H1 (cell line): ENCODE measurements around the gene LTBP1. TPM values are rescaled to one million over a fixed set of nuclear protein-coding genes. Genes with fewer than 3 reads are reported as not detected.

Experiments
- CTCF ChIA-PET: fragments of 300-600 bp; sonication (Branson Sonifier 250); formaldehyde crosslinking; loops from one replicate; lab custom pipeline; 2021; ENCODE audit not compliant: partially characterized antibody; lab: Charles Lee
- POLR2A ChIA-PET: fragments of 300-600 bp; sonication (Branson Sonifier 250); formaldehyde crosslinking; loops from one replicate; lab custom pipeline; 2021; ENCODE audit warnings: inconsistent platforms; ENCODE audit not compliant: partially characterized antibody; lab: Charles Lee
- DNase-seq, 2 experiments: peaks; one replicate each; pipeline versions ENCODE4 v3.0.0 to v3.0.0-alpha.2; 2010 to 2022; ENCODE audit warnings: low spot score in 2 of 2, low read depth in 1 of 2, mixed read lengths in 1 of 2
- FAIRE-seq: peaks from 2 replicates; lab custom pipeline; 2011; peaks lifted over from hg19 to GRCh38; lab: Jason Lieb, UNC
- H2AFZ ChIP-seq: 2 replicates; pipeline ENCODE4 v1.8.1; 2012; ENCODE audit warnings: low read length, inconsistent platforms
- H2AK5ac ChIP-seq: 2 replicates; pipeline ENCODE4 v1.6.1; 2013; ENCODE audit warnings: low read depth, low read length
- H2BK120ac ChIP-seq: replicated peaks from 2 replicates; pipeline ENCODE3; 2013; ENCODE audit warnings: low read depth, low read length, inconsistent platforms
- H2BK12ac ChIP-seq: 2 replicates; pipeline ENCODE4 v1.6.1; 2013; ENCODE audit warnings: low read depth, low read length
- H2BK15ac ChIP-seq: 2 replicates; pipeline ENCODE4 v1.6.1; 2013; ENCODE audit warnings: low read length
- H2BK20ac ChIP-seq: 2 replicates; pipeline ENCODE4 v1.6.1; 2013; ENCODE audit warnings: low read length
- H2BK5ac ChIP-seq: 2 replicates; pipeline ENCODE4 v1.6.1; 2013; ENCODE audit warnings: low read depth, low read length
- H3K14ac ChIP-seq: 2 replicates; pipeline ENCODE4 v1.6.1; 2013; ENCODE audit warnings: inconsistent platforms; ENCODE audit not compliant: insufficient read length
- H3K18ac ChIP-seq: 2 replicates; pipeline ENCODE4 v1.6.1; 2013; ENCODE audit warnings: low read length; ENCODE audit errors: extremely low read depth
- H3K23ac ChIP-seq: 2 replicates; pipeline ENCODE4 v1.6.1; 2013; ENCODE audit warnings: inconsistent platforms; ENCODE audit not compliant: insufficient read length
- H3K23me2 ChIP-seq: 2 replicates; pipeline ENCODE4 v1.6.1; 2013; ENCODE audit warnings: low read depth, low read length
- H3K27ac ChIP-seq: 2 replicates; pipeline ENCODE4 v1.6.1; 2011; ENCODE audit warnings: low read depth, low read length, inconsistent platforms
- H3K27me3 ChIP-seq, 4 experiments: replicated peaks in 1 of 4; 1 replicate in 1 of 4; 2 replicates in 3 of 4; pipeline versions ENCODE4 v1.6.1 to v1.8.1; 2011 to 2013; ENCODE audit warnings: low read length in 3 of 4, mild to moderate bottlenecking in 3 of 4, inconsistent platforms in 2 of 4, mixed read lengths in 2 of 4, moderate library complexity in 1 of 4; ENCODE audit not compliant: control insufficient read depth in 3 of 4, insufficient read depth in 3 of 4; ENCODE audit errors: extremely low read depth in 1 of 4
- H3K36me3 ChIP-seq, 4 experiments: 2 replicates each; pipeline versions ENCODE4 v1.6.1 to v1.8.1; 2011 to 2013; ENCODE audit warnings: mild to moderate bottlenecking in 4 of 4, low read length in 3 of 4, moderate library complexity in 2 of 4, control low read depth in 1 of 4, inconsistent platforms in 1 of 4; ENCODE audit not compliant: insufficient read depth in 4 of 4, control insufficient read depth in 2 of 4
- H3K4ac ChIP-seq: replicated peaks from 2 replicates; pipeline ENCODE3; 2013; ENCODE audit warnings: low read length, low read depth, mixed read lengths, inconsistent platforms; ENCODE audit not compliant: insufficient read length
- H3K4me1 ChIP-seq, 4 experiments: replicated peaks in 1 of 4; 1 replicate in 1 of 4; 2 replicates in 3 of 4; pipeline versions ENCODE4 v1.6.1 to v1.8.1; 2011 to 2013; ENCODE audit warnings: low read length in 3 of 4, inconsistent platforms in 2 of 4, mixed read lengths in 1 of 4; ENCODE audit not compliant: insufficient read depth in 4 of 4, control insufficient read depth in 3 of 4
- H3K4me2 ChIP-seq, 2 experiments: 2 replicates each; pipeline versions ENCODE4 v1.6.1 to v1.8.1; 2011 to 2013; ENCODE audit warnings: low read depth in 2 of 2, low read length in 2 of 2, control low read depth in 1 of 2, inconsistent platforms in 1 of 2, mild to moderate bottlenecking in 1 of 2; ENCODE audit not compliant: insufficient read depth in 1 of 2
- H3K4me3 ChIP-seq, 4 experiments: fragments of 200-600, 300-600 bp in 1 of 4; sonication (generic), shearing (Covaris generic), sonication (Bioruptor Twin) in 1 of 4; 2 replicates each; pipeline versions ENCODE4 v1.5.1 to v1.8.1; 2011 to 2016; ENCODE audit warnings: low read length in 4 of 4, low read depth in 3 of 4, control low read depth in 2 of 4, inconsistent platforms in 2 of 4, mild to moderate bottlenecking in 2 of 4, mixed read lengths in 1 of 4, moderate library complexity in 1 of 4; ENCODE audit not compliant: insufficient read depth in 2 of 4; ENCODE audit errors: extremely low read depth in 1 of 4
- H3K56ac ChIP-seq: replicated peaks from 2 replicates; pipeline ENCODE3; 2013; ENCODE audit warnings: low read depth, mild to moderate bottlenecking, mixed read lengths, low read length, inconsistent platforms; ENCODE audit not compliant: insufficient read length
- H3K79me1 ChIP-seq: 2 replicates; pipeline ENCODE4 v1.6.1; 2013; ENCODE audit warnings: low read depth, low read length, control low read depth
- H3K79me2 ChIP-seq, 2 experiments: 2 replicates each; pipeline versions ENCODE4 v1.6.1 to v1.8.1; 2012 to 2013; ENCODE audit warnings: low read length in 2 of 2, mild to moderate bottlenecking in 2 of 2, inconsistent platforms in 1 of 2; ENCODE audit not compliant: insufficient read depth in 2 of 2, control insufficient read depth in 1 of 2
- H3K9ac ChIP-seq, 4 experiments: replicated peaks in 1 of 4; 1 replicate in 1 of 4; 2 replicates in 3 of 4; pipeline versions ENCODE4 v1.6.1 to v1.8.1; 2011 to 2013; ENCODE audit warnings: low read depth in 3 of 4, low read length in 3 of 4, control low read depth in 2 of 4, mild to moderate bottlenecking in 2 of 4, moderate library complexity in 2 of 4, inconsistent platforms in 1 of 4; ENCODE audit errors: extremely low read depth in 1 of 4
- H3K9me3 ChIP-seq, 2 experiments: 2 replicates each; pipeline versions ENCODE4 v1.6.1 to v1.8.1; 2012 to 2013; ENCODE audit warnings: mild to moderate bottlenecking in 2 of 2, moderate library complexity in 2 of 2, control low read depth in 1 of 2, inconsistent platforms in 1 of 2, low read depth in 1 of 2, low read length in 1 of 2, mixed read lengths in 1 of 2; ENCODE audit not compliant: insufficient read depth in 2 of 2
- H4K20me1 ChIP-seq, 2 experiments: replicated peaks in 1 of 2; 2 replicates each; pipeline versions ENCODE3 to v1.8.1; 2011 to 2013; ENCODE audit warnings: inconsistent platforms in 2 of 2, low read length in 2 of 2, mild to moderate bottlenecking in 1 of 2; ENCODE audit not compliant: insufficient read depth in 2 of 2, control insufficient read depth in 1 of 2
- H4K5ac ChIP-seq: 2 replicates; pipeline ENCODE4 v1.6.1; 2013; ENCODE audit warnings: low read length, low read depth, mixed read lengths, inconsistent platforms; ENCODE audit not compliant: insufficient read length
- H4K8ac ChIP-seq: 2 replicates; pipeline ENCODE4 v1.8.0; 2013; ENCODE audit warnings: mild to moderate bottlenecking, moderate library complexity, low read length, inconsistent platforms; ENCODE audit not compliant: insufficient read depth; ENCODE audit errors: extremely low read depth
- H4K91ac ChIP-seq: replicated peaks from 2 replicates; pipeline ENCODE3; 2013; ENCODE audit warnings: low read length, mixed read lengths, inconsistent platforms; ENCODE audit not compliant: insufficient read length
- CTBP2 ChIP-seq: IDR thresholded peaks from 2 replicates; pipeline ENCODE4 v1.7.0; 2011; ENCODE audit warnings: borderline replicate concordance, mild to moderate bottlenecking, moderate library complexity, mixed read lengths, low read length; ENCODE audit not compliant: insufficient read depth, insufficient read length
- EGR1 ChIP-seq: IDR thresholded peaks from 2 replicates; pipeline ENCODE4 v1.6.1; 2011; ENCODE audit warnings: low read depth, low read length, borderline replicate concordance
- EP300 ChIP-seq, 2 experiments: IDR thresholded peaks; 1 replicate in 1 of 2; 2 replicates in 1 of 2; pipeline ENCODE4 v1.6.1; 2011 to 2012; ENCODE audit warnings: low read depth in 2 of 2, low read length in 2 of 2, mild to moderate bottlenecking in 2 of 2, borderline replicate concordance in 1 of 2, inconsistent platforms in 1 of 2, moderate library complexity in 1 of 2
- GABPA ChIP-seq: IDR thresholded peaks from 2 replicates; pipeline ENCODE4 v1.6.1; 2011; ENCODE audit warnings: mild to moderate bottlenecking, low read length, moderate library complexity, borderline replicate concordance; ENCODE audit not compliant: insufficient read depth
- GTF2F1 ChIP-seq: IDR thresholded peaks from 2 replicates; pipeline ENCODE4 v1.6.1; 2012; ENCODE audit warnings: low read depth, low read length, improper control_type of control experiment, borderline replicate concordance
- MAFK ChIP-seq: IDR thresholded peaks from 2 replicates; pipeline ENCODE4 v1.6.1; 2012; ENCODE audit warnings: low read depth, mild to moderate bottlenecking, improper control_type of control experiment, low read length
- POU5F1 ChIP-seq: IDR thresholded peaks from 2 replicates; pipeline ENCODE4 v1.6.1; 2011; ENCODE audit warnings: low read depth, mild to moderate bottlenecking, low read length, moderate library complexity
- SAP30 ChIP-seq: fragments of 300-600 bp; sonication (generic); IDR thresholded peaks from 2 replicates; pipeline ENCODE4 v1.7.1; 2012; ENCODE audit warnings: low read length, moderate library complexity, mild to moderate bottlenecking, inconsistent platforms; ENCODE audit not compliant: insufficient read depth, insufficient replicate concordance
- SP1 ChIP-seq: IDR thresholded peaks from 2 replicates; pipeline ENCODE4 v1.6.1; 2011; ENCODE audit warnings: low read depth, low read length
- TAF1 ChIP-seq: IDR thresholded peaks from 2 replicates; pipeline ENCODE4 v1.6.1; 2011; ENCODE audit warnings: mild to moderate bottlenecking, low read depth, low read length
- TCF12 ChIP-seq: IDR thresholded peaks from 2 replicates; pipeline ENCODE4 v1.6.1; 2011; ENCODE audit warnings: low read depth, mild to moderate bottlenecking, low read length
- USF2 ChIP-seq: IDR thresholded peaks from 2 replicates; pipeline ENCODE4 v1.6.1; 2011; ENCODE audit warnings: low read length, improper control_type of control experiment
- WGBS, 2 experiments: shearing (Covaris generic) in 1 of 2; methylation state at CpG; one replicate each; pipeline versions ENCODE4 v1.1.6 to v1.1.7; 2013 to 2015; ENCODE audit warnings: low lambda C conversion rate in 2 of 2, mixed read lengths in 2 of 2, inconsistent platforms in 1 of 2, low coverage in 1 of 2, missing lambda C conversion rate in 1 of 2; ENCODE audit not compliant: insufficient replicate concordance in 2 of 2, insufficient coverage in 1 of 2, insufficient read length in 1 of 2; ENCODE audit errors: extremely low coverage in 1 of 2, missing lambda C conversion rate in 1 of 2; 5-methylcytosine and 5-hydroxymethylcytosine counted together
- polyA plus RNA-seq, 7 experiments: library from polyadenylated mRNA; depleted of rRNA in 3 of 7; stranded (reverse) in 5 of 7; unstranded in 2 of 7; fragments of >200 nt in 5 of 7; fragments of 200-250 nt in 2 of 7; gene quantifications; 1 replicate in 5 of 7; 2 replicates in 1 of 7; 4 replicates in 1 of 7; pipeline versions ENCODE4 v1.2.1 to v1.2.3, GENCODE V29; 2011 to 2013; ENCODE audit warnings: missing spikeins in 2 of 7, mixed read lengths in 2 of 7
- total RNA-seq: library from RNA; stranded (reverse); fragmentation: NEBNext Ultra II Directional; extraction: Animal tissue kit (Norgen Biotek cat#: 25700); gene quantifications from 2 replicates; pipeline ENCODE4 v1.2.1, GENCODE V29; 2021

LTBP1 gene
- total and polyA plus RNA-seq, 2 of the 8 experiments (the other 6 are each of a cell fraction or from before 2014, with no cell fraction given), result 15.4 to 24.7 TPM

GRCh38 chr2:33205693-33206434, 259.1 kb downstream of the LTBP1 start:
- 88% methylated on average over 1 of the region's 1 CpG; no CpG with 5 or more reads in 1 of the 2 experiments for WGBS, 2 experiments
- Histone ChIP-seq H3K23ac (no peak overlapping the region), H2AK5ac (no peak overlapping the region), H3K9ac (no peak overlapping the region), H3K36me3 (no peaks in the 10 kb centered on the region), H3K79me2 (no peaks in the 10 kb centered on the region), H2BK5ac (no peak overlapping the region), H4K20me1 (no peaks in the 10 kb centered on the region), H2BK12ac (no peak overlapping the region), H3K4me1 (peaks cover 0 to 2% (median 0%) of the 10 kb centered on the region in 4 experiments; a peak in 2 of 7 replicates), H3K27me3 (no peaks in the 10 kb centered on the region), H3K4ac (no peak overlapping the region), H3K18ac (no peak overlapping the region), H4K8ac (no peak overlapping the region), H3K9me3 (no peaks in the 10 kb centered on the region), H4K91ac (no peak overlapping the region), H2BK15ac (no peak overlapping the region), H2BK20ac (no peak overlapping the region), H3K4me3 (no peak overlapping the region), H2BK120ac (no peak overlapping the region), H3K4me2 (no peak overlapping the region), H3K23me2 (no peaks in the 10 kb centered on the region), H3K27ac (no peak overlapping the region), H2AFZ (no peak overlapping the region), H3K79me1 (no peaks in the 10 kb centered on the region), H4K5ac (no peak overlapping the region), H3K14ac (no peak overlapping the region), H3K56ac (no peak overlapping the region)
- FAIRE-seq (no peak), DNase-seq (no peak)
- CTCF ChIA-PET, result no interaction called here
- POLR2A ChIA-PET, result interaction anchor here (0.6 kb wide), 1 partner anchor 42 kb away, joined by 3 read pairs; no protein-coding TSS in a partner anchor
- TF ChIP-seq SAP30, result no peak
- no peak for TF ChIP-seq EP300 (IDR thresholded peaks at IDR 0.05; ENCODE audit: borderline replicate concordance in 1 of 2, low read depth in 2 of 2, low read length in 2 of 2)
- TF ChIP-seq GABPA, result no peak
- TF ChIP-seq USF2, result no peak
- TF ChIP-seq SP1, result no peak
- no peak for TF ChIP-seq CTBP2
- TF ChIP-seq GTF2F1, result no peak
- no peak for TF ChIP-seq POU5F1
- TF ChIP-seq EGR1, result no peak
- no peak for TF ChIP-seq MAFK
- no peak for TF ChIP-seq TAF1
- no peak for TF ChIP-seq TCF12
